Testis (tissue), 2 donors: ENCODE data around the gene BBC3.

Source experiments
- POLR2A ChIP-seq: fragments of 450-650 bp; IDR thresholded peaks from one replicate; pipeline ENCODE4 v1.6.1; 2017; ENCODE audit warnings: antibody characterized with exemption, mild to moderate bottlenecking, moderate library complexity
- TF ChIP-seq, protein P1 (sequence below), 3 experiments: fragments of 450-650 bp in 2 of 3; fragments of 200-600 bp in 1 of 3; sonication (generic) in 1 of 3; IDR thresholded peaks; one replicate each; pipeline ENCODE4 v1.5.1; 2016 to 2019; ENCODE audit warnings: antibody characterized with exemption in 3 of 3, mild to moderate bottlenecking in 2 of 3, moderate library complexity in 1 of 3

GRCh38 chr19:47253467-47253881 lies 22.5 kb upstream of the BBC3 start:
- TF ChIP-seq, protein P1, sequence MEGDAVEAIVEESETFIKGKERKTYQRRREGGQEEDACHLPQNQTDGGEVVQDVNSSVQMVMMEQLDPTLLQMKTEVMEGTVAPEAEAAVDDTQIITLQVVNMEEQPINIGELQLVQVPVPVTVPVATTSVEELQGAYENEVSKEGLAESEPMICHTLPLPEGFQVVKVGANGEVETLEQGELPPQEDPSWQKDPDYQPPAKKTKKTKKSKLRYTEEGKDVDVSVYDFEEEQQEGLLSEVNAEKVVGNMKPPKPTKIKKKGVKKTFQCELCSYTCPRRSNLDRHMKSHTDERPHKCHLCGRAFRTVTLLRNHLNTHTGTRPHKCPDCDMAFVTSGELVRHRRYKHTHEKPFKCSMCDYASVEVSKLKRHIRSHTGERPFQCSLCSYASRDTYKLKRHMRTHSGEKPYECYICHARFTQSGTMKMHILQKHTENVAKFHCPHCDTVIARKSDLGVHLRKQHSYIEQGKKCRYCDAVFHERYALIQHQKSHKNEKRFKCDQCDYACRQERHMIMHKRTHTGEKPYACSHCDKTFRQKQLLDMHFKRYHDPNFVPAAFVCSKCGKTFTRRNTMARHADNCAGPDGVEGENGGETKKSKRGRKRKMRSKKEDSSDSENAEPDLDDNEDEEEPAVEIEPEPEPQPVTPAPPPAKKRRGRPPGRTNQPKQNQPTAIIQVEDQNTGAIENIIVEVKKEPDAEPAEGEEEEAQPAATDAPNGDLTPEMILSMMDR (IDR thresholded peaks at IDR 0.05): no peak
- no peak for TF ChIP-seq POLR2A
